Hepatocyte (in vitro differentiated cells): ENCODE measurements around the gene UGT1A10. TPM values are rescaled to one million over a fixed set of nuclear protein-coding genes. Genes with fewer than 3 reads are reported as not detected.

ENCODE experiments used
- DNase-seq: peaks from one replicate; pipeline ENCODE4 v3.0.0-alpha.2; 2016; ENCODE audit warnings: low spot score
- H2AFZ ChIP-seq: fragments of 200-600 bp; sonication (generic); 2 replicates; pipeline ENCODE4 v1.6.0; 2016; ENCODE audit warnings: antibody characterized with exemption, mild to moderate bottlenecking
- H3K27ac ChIP-seq: fragments of 200-600 bp; sonication (generic); 2 replicates; pipeline ENCODE4 v1.5.1; 2016; ENCODE audit warnings: mild to moderate bottlenecking
- H3K27me3 ChIP-seq: fragments of 200-600 bp; sonication (generic); 2 replicates; pipeline ENCODE4 v1.6.1; 2016
- H3K36me3 ChIP-seq: fragments of 200-600 bp; sonication (generic); replicated peaks from 2 replicates; pipeline ENCODE4 v1.5.1; 2016; ENCODE audit warnings: low read depth; ENCODE audit not compliant: insufficient read depth
- H3K4me1 ChIP-seq: fragments of 200-600 bp; sonication (generic); 2 replicates; pipeline ENCODE4 v1.5.1; 2016; ENCODE audit warnings: mild to moderate bottlenecking, moderate library complexity; ENCODE audit not compliant: insufficient read depth
- H3K4me2 ChIP-seq: fragments of 200-600 bp; sonication (generic); 2 replicates; pipeline ENCODE4 v1.6.0; 2016
- H3K4me3 ChIP-seq: fragments of 200-600 bp; sonication (generic); 2 replicates; pipeline ENCODE4 v1.5.1; 2016; ENCODE audit warnings: mild to moderate bottlenecking
- H3K79me2 ChIP-seq: fragments of 200-600 bp; sonication (generic); 2 replicates; pipeline ENCODE4 v1.6.0; 2017; ENCODE audit warnings: mild to moderate bottlenecking
- H3K9me2 ChIP-seq: fragments of 200-600 bp; sonication (generic); replicated peaks from 2 replicates; pipeline ENCODE4 v1.6.0; 2017; ENCODE audit warnings: mild to moderate bottlenecking; ENCODE audit not compliant: insufficient read depth
- H3K9me3 ChIP-seq: fragments of 200-600 bp; sonication (generic); 2 replicates; pipeline ENCODE4 v1.5.1; 2016; ENCODE audit warnings: low read depth, mild to moderate bottlenecking
- H4K20me1 ChIP-seq: fragments of 200-600 bp; sonication (generic); 2 replicates; pipeline ENCODE4 v1.6.0; 2016; ENCODE audit warnings: mild to moderate bottlenecking; ENCODE audit not compliant: insufficient read depth, poor library complexity, severe bottlenecking
- EZH2 ChIP-seq: fragments of 200-600 bp; sonication (generic); IDR thresholded peaks from 2 replicates; pipeline ENCODE4 v1.6.1; 2016; ENCODE audit warnings: antibody characterized with exemption, mild to moderate bottlenecking, borderline replicate concordance
- EZH2phosphoT487 ChIP-seq: fragments of 200-600 bp; sonication (generic); IDR thresholded peaks from one replicate; pipeline ENCODE4 v1.6.1; 2018; ENCODE audit warnings: antibody characterized with exemption, mild to moderate bottlenecking, low read depth, moderate library complexity; ENCODE audit not compliant: unreplicated experiment, severe bottlenecking
- WGBS: methylation state at CpG from one replicate; pipeline ENCODE4 v1.1.6; 2016; ENCODE audit warnings: low lambda C conversion rate; ENCODE audit errors: missing lambda C conversion rate; 5-methylcytosine and 5-hydroxymethylcytosine counted together
- polyA plus RNA-seq: library from polyadenylated mRNA; unstranded; fragments of >200 nt; fragmentation: Nextera tagmentation; extraction: Ambion mirVana; gene quantifications from 2 replicates; pipeline ENCODE4 v1.2.1, GENCODE V29; 2016
- total RNA-seq: library from RNA; depleted of rRNA; stranded (reverse); fragments of >200 nt; gene quantifications from 2 replicates; pipeline ENCODE4 v1.2.3, GENCODE V29; 2014
- TF ChIP-seq, protein P1 (sequence below): fragments of 200-600 bp; sonication (generic); IDR thresholded peaks from 2 replicates; pipeline ENCODE4 v1.5.1; 2016; ENCODE audit warnings: antibody characterized with exemption, mild to moderate bottlenecking; ENCODE audit not compliant: poor library complexity

The UGT1A10 gene
- total and polyA plus RNA-seq, 2 experiments from 2014 or later: not detected

DNA sequence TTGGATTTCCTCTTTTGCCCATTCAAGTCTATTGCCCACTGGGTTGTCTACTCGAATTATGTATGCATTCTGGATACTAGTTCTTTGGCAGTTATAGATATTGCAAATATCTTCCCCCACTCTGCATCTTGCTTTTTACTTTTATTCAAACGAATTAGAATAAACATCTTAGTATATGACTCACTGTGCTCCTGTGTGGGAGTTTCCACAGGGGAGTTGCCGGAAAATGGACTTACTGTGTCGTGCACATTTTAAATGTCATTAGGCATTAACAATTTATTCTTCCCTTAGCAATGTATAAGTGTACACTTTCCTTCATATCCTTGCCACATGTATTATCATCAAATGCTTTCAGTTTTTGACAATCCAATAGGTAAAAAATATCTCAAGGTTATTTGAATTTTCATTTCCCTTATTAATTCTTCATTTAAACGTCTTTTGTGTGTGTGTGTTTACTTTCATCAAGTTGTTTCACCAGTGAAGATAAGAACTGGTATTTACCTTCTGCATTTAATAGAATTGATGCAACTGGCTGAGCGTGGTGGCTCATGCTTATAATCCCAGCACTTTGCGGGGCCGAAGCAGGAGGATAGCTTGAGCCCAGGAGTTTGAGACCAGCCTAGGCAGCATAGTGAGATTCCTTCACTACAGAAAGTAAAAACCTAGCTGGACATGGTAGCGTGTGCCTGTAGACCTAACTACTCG lies 71.8 kb downstream of the UGT1A10 start:
- Histone ChIP-seq H4K20me1 (no peaks in the 10 kb centered on the region), H3K9me2 (no peaks in the 10 kb centered on the region), H3K27ac (no peak overlapping the region), H3K4me2 (no peak overlapping the region), H2AFZ (no peak overlapping the region), H3K79me2 (no peaks in the 10 kb centered on the region), H3K4me1 (no peaks in the 10 kb centered on the region), H3K4me3 (no peak overlapping the region), H3K27me3 (no peaks in the 10 kb centered on the region), H3K9me3 (no peaks in the 10 kb centered on the region), H3K36me3 (no peaks in the 10 kb centered on the region)
- no peak for DNase-seq
- TF ChIP-seq EZH2: no peak
- no peak for TF ChIP-seq EZH2phosphoT487
- TF ChIP-seq, protein P1, sequence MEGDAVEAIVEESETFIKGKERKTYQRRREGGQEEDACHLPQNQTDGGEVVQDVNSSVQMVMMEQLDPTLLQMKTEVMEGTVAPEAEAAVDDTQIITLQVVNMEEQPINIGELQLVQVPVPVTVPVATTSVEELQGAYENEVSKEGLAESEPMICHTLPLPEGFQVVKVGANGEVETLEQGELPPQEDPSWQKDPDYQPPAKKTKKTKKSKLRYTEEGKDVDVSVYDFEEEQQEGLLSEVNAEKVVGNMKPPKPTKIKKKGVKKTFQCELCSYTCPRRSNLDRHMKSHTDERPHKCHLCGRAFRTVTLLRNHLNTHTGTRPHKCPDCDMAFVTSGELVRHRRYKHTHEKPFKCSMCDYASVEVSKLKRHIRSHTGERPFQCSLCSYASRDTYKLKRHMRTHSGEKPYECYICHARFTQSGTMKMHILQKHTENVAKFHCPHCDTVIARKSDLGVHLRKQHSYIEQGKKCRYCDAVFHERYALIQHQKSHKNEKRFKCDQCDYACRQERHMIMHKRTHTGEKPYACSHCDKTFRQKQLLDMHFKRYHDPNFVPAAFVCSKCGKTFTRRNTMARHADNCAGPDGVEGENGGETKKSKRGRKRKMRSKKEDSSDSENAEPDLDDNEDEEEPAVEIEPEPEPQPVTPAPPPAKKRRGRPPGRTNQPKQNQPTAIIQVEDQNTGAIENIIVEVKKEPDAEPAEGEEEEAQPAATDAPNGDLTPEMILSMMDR: no peak
- WGBS: 79% methylated on average over 10 of the region's 10 CpGs

DNA sequence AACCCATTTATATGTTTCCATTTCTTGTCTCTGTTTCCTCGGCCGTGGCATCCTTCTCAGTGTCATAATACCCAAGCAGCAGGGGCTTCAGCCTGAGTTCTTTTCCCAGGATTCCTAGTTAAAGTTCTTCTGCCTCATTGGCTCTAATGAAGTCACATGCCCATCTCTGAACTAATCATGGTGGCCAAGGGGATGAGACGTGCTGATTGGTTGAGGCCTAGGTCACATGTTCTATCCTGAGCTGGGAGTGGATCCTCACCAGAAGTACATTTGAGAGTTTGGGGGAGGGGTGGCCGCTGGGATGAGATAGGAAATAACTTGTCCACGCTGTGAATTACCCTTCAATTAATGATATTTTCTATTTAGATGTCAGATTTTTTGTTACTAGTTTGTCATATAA lies 72.7 kb downstream of the UGT1A10 start:
- Histone ChIP-seq H3K4me1 (no peaks in the 10 kb centered on the region), H3K79me2 (no peaks in the 10 kb centered on the region), H3K4me2 (no peak overlapping the region), H3K27ac (no peak overlapping the region), H3K4me3 (no peak overlapping the region), H3K9me3 (no peaks in the 10 kb centered on the region), H2AFZ (no peak overlapping the region), H3K27me3 (no peaks in the 10 kb centered on the region), H3K9me2 (no peaks in the 10 kb centered on the region), H3K36me3 (no peaks in the 10 kb centered on the region), H4K20me1 (no peaks in the 10 kb centered on the region)
- DNase-seq: no peak
- TF ChIP-seq EZH2phosphoT487 (no peak), EZH2 (no peak)
- TF ChIP-seq, protein P1: no peak
- WGBS: 96% methylated on average over 5 of the region's 5 CpGs

DNA sequence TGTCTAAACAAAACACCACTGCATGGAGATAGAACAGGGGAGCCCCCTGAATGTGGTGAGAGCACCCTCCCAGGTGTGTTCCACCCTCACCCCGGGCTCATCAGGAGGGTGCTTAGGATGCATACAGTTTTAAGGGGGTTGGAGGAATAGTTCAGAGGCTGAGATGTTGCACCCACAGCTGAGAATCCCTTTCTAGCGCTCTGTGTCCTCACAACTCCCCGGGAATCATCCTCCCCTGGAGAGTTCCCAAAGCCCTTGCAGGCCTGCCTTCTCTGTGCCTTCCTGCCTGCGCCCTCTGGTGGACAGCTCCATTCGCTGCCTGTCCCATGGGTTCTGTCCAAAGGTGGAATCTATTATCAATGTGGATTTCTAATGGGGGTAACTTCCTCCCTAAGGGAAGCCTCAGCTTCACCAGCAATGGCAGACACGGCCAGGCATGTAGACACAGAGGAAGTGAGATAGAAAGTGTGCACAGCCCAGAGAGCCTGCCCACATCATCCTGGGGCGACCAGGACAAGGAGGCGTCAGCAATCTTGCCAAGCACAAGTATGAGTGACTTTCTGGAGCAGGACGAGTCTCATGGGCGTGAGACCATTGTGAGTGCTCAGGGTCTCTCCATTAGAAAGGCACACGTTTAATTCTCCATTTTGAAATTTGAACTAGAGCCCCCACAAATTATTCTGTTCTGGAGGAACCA lies 75.2 kb downstream of the UGT1A10 start:
- no peak overlapping the region for H3K4me2 ChIP-seq

More for the DNA sequence above, 75.2 kb downstream of the UGT1A10 start:
- Histone ChIP-seq H3K27ac (no peak overlapping the region), H3K9me3 (no peaks in the 10 kb centered on the region), H3K36me3 (no peaks in the 10 kb centered on the region), H3K79me2 (no peaks in the 10 kb centered on the region), H3K27me3 (no peaks in the 10 kb centered on the region), H4K20me1 (no peaks in the 10 kb centered on the region), H3K4me3 (no peak overlapping the region), H3K9me2 (no peaks in the 10 kb centered on the region), H2AFZ (no peak overlapping the region), H3K4me1 (no peaks in the 10 kb centered on the region)
- TF ChIP-seq, protein P1: peak; percentile 86
- TF ChIP-seq EZH2 (no peak), EZH2phosphoT487 (no peak)
- WGBS: 45% methylated on average over 11 of the region's 11 CpGs
- DNase-seq: peak; percentile 89
